Measurements from ENCODE around the gene SUPT5H. TPM values are rescaled to one million over a fixed set of nuclear protein-coding genes. Genes with fewer than 3 reads are reported as not detected.

Gene SUPT5H
- total and polyA plus RNA-seq, 2 of the 13 experiments (the other 11 are each of a cell fraction or from before 2014, with no cell fraction given), result 48.2 to 51.7 TPM

GRCh38 chr19:39428283-39429112 is 16.9 kb upstream of the SUPT5H start (continued):
- no peak for TF ChIP-seq ZNF407 (CRISPR knock-in tag; IDR thresholded peaks at IDR 0.05; ENCODE audit: not compliant biosample characterization)
- TF ChIP-seq ZMYM4 (CRISPR knock-in tag; IDR thresholded peaks at IDR 0.05), result no peak; the same call in 1 of the 2 replicates
- no peak for TF ChIP-seq HHEX (CRISPR knock-in tag; IDR thresholded peaks at IDR 0.05)
- no peak for TF ChIP-seq SP4 (CRISPR knock-in tag; IDR thresholded peaks at IDR 0.05)
- TF ChIP-seq ZNF230 (CRISPR knock-in tag; IDR thresholded peaks at IDR 0.05), result no peak
- TF ChIP-seq, protein P1, sequence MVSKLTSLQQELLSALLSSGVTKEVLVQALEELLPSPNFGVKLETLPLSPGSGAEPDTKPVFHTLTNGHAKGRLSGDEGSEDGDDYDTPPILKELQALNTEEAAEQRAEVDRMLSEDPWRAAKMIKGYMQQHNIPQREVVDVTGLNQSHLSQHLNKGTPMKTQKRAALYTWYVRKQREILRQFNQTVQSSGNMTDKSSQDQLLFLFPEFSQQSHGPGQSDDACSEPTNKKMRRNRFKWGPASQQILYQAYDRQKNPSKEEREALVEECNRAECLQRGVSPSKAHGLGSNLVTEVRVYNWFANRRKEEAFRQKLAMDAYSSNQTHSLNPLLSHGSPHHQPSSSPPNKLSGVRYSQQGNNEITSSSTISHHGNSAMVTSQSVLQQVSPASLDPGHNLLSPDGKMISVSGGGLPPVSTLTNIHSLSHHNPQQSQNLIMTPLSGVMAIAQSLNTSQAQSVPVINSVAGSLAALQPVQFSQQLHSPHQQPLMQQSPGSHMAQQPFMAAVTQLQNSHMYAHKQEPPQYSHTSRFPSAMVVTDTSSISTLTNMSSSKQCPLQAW (CRISPR knock-in tag; IDR thresholded peaks at IDR 0.05), result 0 out of 2 replicates have a peak, but pooled peaks have one; percentile 10
- no peak for TF ChIP-seq KLF6 (CRISPR knock-in tag; IDR thresholded peaks at IDR 0.05)
- TF ChIP-seq PRPF4 (IDR thresholded peaks at IDR 0.05; ENCODE audit: low read depth, low read length, poor library complexity, severe bottlenecking), result no peak
- no peak for TF ChIP-seq ZNF34 (CRISPR knock-in tag; IDR thresholded peaks at IDR 0.05; ENCODE audit: borderline replicate concordance)
- no peak for TF ChIP-seq MTA3 (CRISPR knock-in tag; IDR thresholded peaks at IDR 0.05)
- no peak for TF ChIP-seq AKAP8 (CRISPR knock-in tag; IDR thresholded peaks at IDR 0.05)
- no peak; the same call in none of the 2 replicates for TF ChIP-seq RXRB (CRISPR knock-in tag; IDR thresholded peaks at IDR 0.05; ENCODE audit: borderline replicate concordance)
- no peak for TF ChIP-seq ERF (CRISPR knock-in tag; IDR thresholded peaks at IDR 0.05)
- no peak for TF ChIP-seq HCFC1 (IDR thresholded peaks at IDR 0.05; ENCODE audit: low read depth, low read length)
- no peak; the same call in 1 of the 2 replicates for TF ChIP-seq ZNF614 (CRISPR knock-in tag; IDR thresholded peaks at IDR 0.05; ENCODE audit: borderline replicate concordance)
- TF ChIP-seq CBX2 (IDR thresholded peaks at IDR 0.05; ENCODE audit: low read depth, low read length), result no peak
- TF ChIP-seq CBX2 (CRISPR knock-in tag; IDR thresholded peaks at IDR 0.05; ENCODE audit: low read depth), result no peak
- TF ChIP-seq, protein P2, sequence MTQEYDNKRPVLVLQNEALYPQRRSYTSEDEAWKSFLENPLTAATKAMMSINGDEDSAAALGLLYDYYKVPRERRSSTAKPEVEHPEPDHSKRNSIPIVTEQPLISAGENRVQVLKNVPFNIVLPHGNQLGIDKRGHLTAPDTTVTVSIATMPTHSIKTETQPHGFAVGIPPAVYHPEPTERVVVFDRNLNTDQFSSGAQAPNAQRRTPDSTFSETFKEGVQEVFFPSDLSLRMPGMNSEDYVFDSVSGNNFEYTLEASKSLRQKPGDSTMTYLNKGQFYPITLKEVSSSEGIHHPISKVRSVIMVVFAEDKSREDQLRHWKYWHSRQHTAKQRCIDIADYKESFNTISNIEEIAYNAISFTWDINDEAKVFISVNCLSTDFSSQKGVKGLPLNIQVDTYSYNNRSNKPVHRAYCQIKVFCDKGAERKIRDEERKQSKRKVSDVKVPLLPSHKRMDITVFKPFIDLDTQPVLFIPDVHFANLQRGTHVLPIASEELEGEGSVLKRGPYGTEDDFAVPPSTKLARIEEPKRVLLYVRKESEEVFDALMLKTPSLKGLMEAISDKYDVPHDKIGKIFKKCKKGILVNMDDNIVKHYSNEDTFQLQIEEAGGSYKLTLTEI (CRISPR knock-in tag; conservative IDR thresholded peaks at IDR 0.05), result no peak
- no peak for TF ChIP-seq NR2F1 (CRISPR knock-in tag; IDR thresholded peaks at IDR 0.05)
